Lower lobe of right lung (tissue), 2 donors: ENCODE results near the gene ZBTB3. TPM values are rescaled to one million over a fixed set of nuclear protein-coding genes. Genes with fewer than 3 reads are reported as not detected.

Experiments used
- ATAC-seq, 2 donors: fragments of 200-7000 bp; cut with Tn5 transposase; one replicate each; pipeline ENCODE4 v1.9.1; 2020 to 2022; ENCODE audit warnings: mild to moderate bottlenecking in 2 of 2, moderate library complexity in 2 of 2
- DNase-seq: peaks from one replicate; pipeline ENCODE4 v3.0.0-alpha.2; 2020
- H3K27ac ChIP-seq: fragments of 200-600 bp; one replicate; pipeline ENCODE4 v1.8.0; 2022
- H3K27me3 ChIP-seq: fragments of 200-600 bp; one replicate; pipeline ENCODE4 v1.8.0; 2022; ENCODE audit warnings: low read depth
- H3K36me3 ChIP-seq: fragments of 200-600 bp; one replicate; pipeline ENCODE4 v1.8.0; 2022; ENCODE audit warnings: mild to moderate bottlenecking
- H3K4me1 ChIP-seq: fragments of 200-600 bp; one replicate; pipeline ENCODE4 v1.8.0; 2022
- H3K4me3 ChIP-seq: fragments of 200-600 bp; one replicate; pipeline ENCODE4 v1.8.0; 2022; ENCODE audit warnings: mild to moderate bottlenecking
- H3K9me3 ChIP-seq: fragments of 200-600 bp; one replicate; pipeline ENCODE4 v1.8.0; 2022
- CTCF ChIP-seq: fragments of 200-600 bp; IDR thresholded peaks from one replicate; pipeline ENCODE4 v1.8.0; 2022; ENCODE audit warnings: antibody characterized with exemption, mild to moderate bottlenecking
- intact Hi-C: fragments of 100-400 bp; cut with DNase I; formaldehyde crosslinking; loops from one replicate; pipeline ENCODE4 v1.11.0; 2022
- total RNA-seq: library from RNA; stranded (reverse); fragmentation: NEBNext Ultra II Directional; extraction: Animal tissue kit (Norgen Biotek cat#: 25700); gene quantifications from one replicate; pipeline ENCODE4 v1.2.1, GENCODE V29; 2021
- donor health status: DM: no; HTN: yes; CAD: no; lungs with severe emphysema.

ZBTB3 gene
- total RNA-seq, 1 donor from 2014 or later: 11.6 TPM

GRCh38 chr11:62721994-62722393 is 32.0 kb downstream of the ZBTB3 start:
- intact Hi-C loops: no loop called here
- Histone ChIP-seq H3K36me3 (peaks cover 74% of the 10 kb centered on the region), H3K4me1 (peaks cover 30% of the 10 kb centered on the region), H3K27me3 (no peaks in the 10 kb centered on the region), H3K27ac (no peak overlapping the region), H3K4me3 (no peak overlapping the region), H3K9me3 (no peaks in the 10 kb centered on the region)
- TF ChIP-seq CTCF: no peak
- ATAC-seq: no peak
- DNase-seq: no peak

GRCh38 chr11:62719302-62719978 is 34.5 kb downstream of the ZBTB3 start:
- peaks cover 99% of the 10 kb centered on the region for H3K36me3 ChIP-seq
- no peak for ATAC-seq

GRCh38 chr11:62716816-62717215 is 37.1 kb downstream of the ZBTB3 start:
- Histone ChIP-seq H3K27me3 (no peaks in the 10 kb centered on the region), H3K36me3 (peaks cover 100% of the 10 kb centered on the region), H3K4me1 (peaks cover 14% of the 10 kb centered on the region), H3K4me3 (no peak overlapping the region), H3K9me3 (no peaks in the 10 kb centered on the region), H3K27ac (no peak overlapping the region)
- no peak for TF ChIP-seq CTCF
- DNase-seq (no peak), ATAC-seq (no peak)
- intact Hi-C loops: no loop called here

More at GRCh38 chr11:62719302-62719978, 34.5 kb downstream of the ZBTB3 start:
- no peaks in the 10 kb centered on the region for H3K27me3 ChIP-seq
- H3K4me1 ChIP-seq: peaks cover 14% of the 10 kb centered on the region
- no peak overlapping the region for H3K4me3 ChIP-seq
- no peak overlapping the region for H3K27ac ChIP-seq
- DNase-seq: no peak
- no peak for TF ChIP-seq CTCF
- no peaks in the 10 kb centered on the region for H3K9me3 ChIP-seq
- intact Hi-C loops: no loop called here

GRCh38 chr11:62716206-62716605 is 37.8 kb downstream of the ZBTB3 start:
- Histone ChIP-seq H3K27ac (no peak overlapping the region), H3K4me1 (peaks cover 11% of the 10 kb centered on the region), H3K9me3 (no peaks in the 10 kb centered on the region), H3K27me3 (no peaks in the 10 kb centered on the region), H3K36me3 (peaks cover 100% of the 10 kb centered on the region), H3K4me3 (no peak overlapping the region)
- intact Hi-C loops: no loop called here
- ATAC-seq: no peak
- TF ChIP-seq CTCF: no peak
- no peak for DNase-seq

- intact Hi-C loops: no loop called here
- H3K36me3 ChIP-seq: peaks cover 100% of the 10 kb centered on the region
- ATAC-seq (no peak), DNase-seq (no peak)
- no peaks in the 10 kb centered on the region for H3K9me3 ChIP-seq
- no peak overlapping the region for H3K27ac ChIP-seq
- no peaks in the 10 kb centered on the region for H3K27me3 ChIP-seq
- peaks cover 11% of the 10 kb centered on the region for H3K4me1 ChIP-seq
- no peak overlapping the region for H3K4me3 ChIP-seq
- no peak for TF ChIP-seq CTCF
Observed at GRCh38 chr11:62715150-62716130, 38.5 kb downstream of the ZBTB3 start.
